Hindlimb muscle (tissue), 1 donor: ENCODE results near the gene PHLDB2. TPM values are rescaled to one million over a fixed set of nuclear protein-coding genes. Genes with fewer than 3 reads are reported as not detected.

Experiments used
- DNase-seq: peaks from one replicate; pipeline ENCODE4 v3.0.0-alpha.2; 2013
- polyA plus RNA-seq: library from polyadenylated mRNA; unstranded; fragments of 120-200 nt; gene quantifications from one replicate; pipeline ENCODE4 v1.2.1, GENCODE V29; 2013; ENCODE audit not compliant: insufficient read length

Gene PHLDB2
- polyA plus RNA-seq, 1 donor: 50.5 TPM

DNA sequence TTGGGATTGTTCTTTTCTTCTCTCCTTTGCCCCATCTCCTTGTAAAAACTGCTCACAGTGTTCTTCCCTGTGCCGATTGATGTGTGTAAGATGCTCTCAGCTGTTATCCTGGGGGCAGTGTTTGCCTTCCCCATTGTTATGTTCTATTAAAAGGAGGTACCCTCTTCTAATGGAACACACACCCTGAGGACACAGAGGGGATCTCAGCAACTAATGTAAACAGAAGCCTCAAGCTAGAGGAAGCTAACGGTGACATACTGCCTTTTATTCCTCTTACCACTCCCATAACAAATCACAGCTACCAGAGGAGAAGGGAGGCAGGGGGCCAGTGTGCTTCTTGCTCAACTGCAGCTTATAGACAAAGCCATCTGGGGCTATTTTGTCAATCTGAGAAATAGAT lies 141.9 kb downstream of the PHLDB2 start:
- no peak for DNase-seq

DNA sequence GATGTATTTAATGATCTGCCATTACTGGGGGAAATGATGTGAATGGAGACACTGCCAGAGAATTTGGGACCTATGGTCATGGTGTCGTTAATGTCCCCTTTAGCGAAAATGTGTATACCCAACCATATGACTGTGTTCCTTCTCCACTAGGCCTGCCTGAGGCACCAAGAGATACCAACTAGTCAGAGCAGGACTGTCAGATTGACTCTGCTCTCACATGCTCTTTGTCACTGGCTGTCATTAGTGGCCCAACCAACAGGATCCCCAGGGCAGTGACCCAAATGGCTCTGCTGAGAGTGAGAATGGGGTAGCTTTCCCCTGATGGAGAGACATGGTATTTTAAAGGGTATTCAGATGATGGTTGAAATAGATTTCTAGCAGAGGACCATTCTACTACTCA lies 142.5 kb downstream of the PHLDB2 start:
- DNase-seq: no peak

DNA sequence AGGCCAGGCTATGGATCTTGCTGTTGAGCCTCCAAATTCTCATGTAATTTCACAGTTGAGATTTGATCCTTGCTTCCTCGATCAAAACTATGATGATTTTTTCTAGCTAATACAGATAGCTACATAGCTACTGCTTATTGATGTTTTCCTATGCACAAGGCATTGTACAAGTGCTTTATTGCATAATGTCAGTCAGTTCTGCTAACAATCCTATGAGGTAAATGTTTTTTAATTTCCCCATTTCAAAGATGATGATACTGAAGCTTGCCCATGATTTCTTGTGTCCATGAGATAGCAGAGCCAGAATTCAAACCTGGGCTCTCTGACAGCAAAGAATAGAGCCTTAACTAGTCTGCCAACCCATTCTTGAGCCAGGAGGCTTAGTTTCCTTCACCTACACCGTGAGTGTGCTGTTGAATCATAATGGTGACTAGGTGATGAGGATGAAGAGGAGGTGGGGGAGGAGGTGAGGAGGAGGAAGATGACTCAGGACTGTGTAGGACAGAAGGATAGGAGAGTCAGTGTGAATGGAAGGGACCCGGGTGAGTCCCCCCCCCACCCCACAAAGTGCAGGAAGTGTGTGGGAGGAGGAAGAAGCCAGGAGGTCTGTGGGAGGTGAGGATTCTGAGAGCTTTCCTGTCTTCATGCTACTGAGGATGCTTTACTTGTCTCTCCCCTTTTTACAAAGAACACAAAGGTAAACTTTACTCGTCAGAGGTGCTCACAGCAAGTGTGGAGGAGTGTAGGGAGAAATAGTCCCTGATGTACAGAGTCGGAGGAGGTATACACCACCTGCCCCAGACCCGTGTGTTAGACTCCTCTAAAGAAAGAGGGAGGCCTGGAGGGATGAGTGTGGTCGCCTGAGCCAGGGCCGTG lies 143.3 kb downstream of the PHLDB2 start:
- no peak for DNase-seq

DNA sequence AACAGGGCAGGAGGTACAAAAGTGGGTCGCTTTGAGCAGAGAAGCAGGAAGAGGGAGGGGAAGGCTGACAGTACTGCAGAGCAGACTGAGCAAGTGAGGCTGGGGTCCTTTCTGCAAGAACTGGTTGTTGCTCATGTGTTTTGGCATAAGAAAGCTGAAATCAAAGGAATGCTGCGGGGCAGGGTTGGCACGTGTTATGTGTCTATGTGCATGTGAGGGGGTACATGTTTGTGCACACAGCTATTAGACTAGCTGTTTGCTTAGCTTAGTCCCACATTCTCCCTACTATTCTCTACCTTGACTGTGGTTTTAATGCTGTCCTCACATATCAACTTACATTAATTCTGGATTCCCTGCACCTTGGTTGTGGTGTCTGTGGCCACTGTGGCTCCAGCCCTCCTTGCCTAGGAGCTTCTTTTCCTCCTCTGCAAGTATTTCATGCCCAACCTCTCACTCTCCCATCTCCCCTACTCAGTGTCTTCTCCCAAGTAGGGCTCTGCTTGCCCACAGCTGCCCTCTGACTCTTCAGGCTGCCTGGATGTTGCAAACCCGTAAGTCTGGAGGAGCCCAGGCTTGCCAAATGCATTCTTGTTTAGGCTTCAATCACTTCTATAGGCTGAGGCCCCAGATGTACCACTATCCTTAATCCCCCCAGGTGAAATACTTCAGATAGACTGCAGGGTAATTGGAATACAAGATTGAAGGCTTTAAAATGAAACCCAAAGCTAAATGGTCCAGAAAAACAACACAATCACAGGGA lies 144.4 kb downstream of the PHLDB2 start:
- no peak for DNase-seq

DNA sequence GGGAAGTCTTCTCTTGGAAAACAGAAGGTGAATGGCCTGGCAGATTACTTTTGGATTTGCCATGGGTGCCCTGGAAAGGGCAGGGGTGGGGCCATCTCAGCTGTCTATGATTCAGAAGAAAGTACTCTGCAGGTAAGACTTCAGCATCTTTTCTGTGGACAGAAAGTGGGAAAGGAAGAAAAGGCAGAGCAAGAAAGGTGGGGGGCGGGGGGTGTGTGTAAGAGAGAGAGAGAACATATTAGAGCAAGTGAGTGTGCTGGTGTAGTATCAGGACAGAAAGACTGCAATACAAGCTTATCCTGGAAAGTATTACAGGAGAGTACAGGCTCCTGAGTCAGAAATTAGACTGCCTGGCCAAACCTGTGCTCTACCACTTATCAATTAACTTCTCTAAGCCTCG lies 145.1 kb downstream of the PHLDB2 start:
- no peak for DNase-seq

DNA sequence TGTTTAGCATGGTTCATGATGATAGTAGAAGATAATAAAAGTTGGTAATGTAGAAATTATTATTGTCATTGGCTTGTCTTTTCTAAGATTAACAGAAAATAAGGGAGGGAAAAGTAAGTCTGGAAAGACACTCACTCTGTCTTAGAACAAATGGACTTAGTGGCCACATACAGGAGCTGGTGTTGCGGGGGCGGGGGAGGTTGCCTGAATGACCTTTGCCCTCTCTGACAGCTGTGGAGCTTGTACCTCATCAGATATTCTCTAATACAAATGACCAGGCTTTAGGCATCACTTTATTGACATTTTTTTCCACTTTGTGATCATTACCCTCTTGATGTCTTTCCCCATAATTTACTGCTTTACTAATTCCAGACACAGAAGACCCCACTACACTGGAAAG lies 145.6 kb downstream of the PHLDB2 start:
- DNase-seq: no peak

DNA sequence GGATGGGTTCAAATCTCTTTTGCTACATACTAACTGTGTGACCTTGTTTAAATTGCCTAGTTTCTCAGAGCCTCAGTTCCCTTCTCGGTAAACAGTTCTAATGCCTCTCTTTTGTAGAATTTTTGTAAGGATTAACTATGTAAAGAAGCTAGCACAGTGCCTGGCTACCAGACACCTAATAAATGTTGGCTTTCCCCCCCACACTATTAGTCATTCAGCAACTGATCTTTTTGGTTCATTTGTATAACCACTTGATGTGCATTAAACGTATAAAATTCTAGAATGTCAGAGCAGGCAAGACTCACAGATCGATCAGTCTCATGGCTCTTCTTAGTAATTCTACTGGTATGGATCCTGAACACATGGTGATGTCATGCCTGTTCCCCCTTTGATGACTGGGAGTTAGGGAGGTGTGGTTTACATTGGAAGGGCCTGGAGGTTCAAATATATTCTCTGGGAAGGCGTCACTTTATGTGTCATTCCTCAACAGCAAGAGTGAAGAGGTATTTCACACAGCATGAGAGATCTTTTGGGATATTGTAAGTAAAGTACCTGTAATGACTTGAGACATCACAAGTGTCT lies 146.1 kb downstream of the PHLDB2 start:
- no peak for DNase-seq

DNA sequence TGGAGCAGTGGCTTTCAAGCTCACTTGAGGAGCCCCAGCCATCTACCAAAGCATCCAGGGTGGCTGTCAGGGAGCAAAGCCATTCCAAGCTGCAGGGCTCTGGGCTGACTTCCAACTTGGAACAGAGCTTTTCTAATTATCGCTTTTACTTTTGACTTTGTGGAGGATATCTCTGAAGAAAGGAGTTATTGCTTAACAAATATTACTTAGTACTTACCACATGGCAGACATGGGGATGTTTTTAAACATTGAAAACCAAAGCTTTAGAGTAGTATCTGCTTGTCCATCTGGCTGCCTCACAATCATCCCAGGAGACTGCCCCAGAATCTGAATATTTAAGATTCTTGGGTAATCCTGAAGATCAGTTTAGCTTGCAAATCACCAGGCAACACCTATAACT lies 148.6 kb downstream of the PHLDB2 start:
- DNase-seq: no peak

DNA sequence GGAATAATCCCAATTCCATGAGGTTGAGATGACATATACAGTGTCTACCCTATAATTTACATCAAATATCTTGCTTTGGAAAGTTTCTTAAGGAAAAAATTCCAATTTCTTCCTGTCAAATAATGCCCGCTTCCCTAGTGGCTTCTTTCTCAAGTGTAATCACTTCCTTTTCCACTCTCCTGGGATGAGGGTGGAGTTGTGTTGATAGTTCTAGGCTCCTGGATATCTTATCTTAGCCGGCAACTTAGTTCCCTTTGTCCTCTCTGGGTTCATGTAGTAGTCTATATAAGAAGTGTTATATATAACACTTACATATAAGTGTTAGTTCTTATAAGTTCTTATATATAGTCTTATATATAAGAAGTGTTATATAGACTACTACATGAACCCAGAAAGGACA lies 150.6 kb downstream of the PHLDB2 start:
- no peak for DNase-seq

DNA sequence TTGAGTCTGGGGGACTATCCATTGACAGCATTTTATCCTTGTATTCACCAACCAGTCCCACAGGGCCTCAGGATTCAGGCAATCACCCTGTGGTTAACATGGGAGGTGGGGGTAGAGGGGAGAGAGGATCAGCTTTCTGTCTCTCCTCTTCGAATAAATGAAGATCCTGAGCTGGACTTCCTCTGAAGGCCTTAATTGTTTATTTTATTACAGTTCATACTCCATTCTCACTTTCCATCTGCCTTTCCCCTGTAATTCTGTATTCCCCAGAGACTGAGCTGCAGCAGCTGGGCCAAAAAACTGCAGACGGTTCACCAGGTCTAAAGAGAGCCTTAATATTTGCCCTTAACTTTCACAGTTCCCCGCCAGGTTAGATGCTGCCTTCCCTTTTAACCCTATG lies 151.6 kb downstream of the PHLDB2 start:
- no peak for DNase-seq

DNA sequence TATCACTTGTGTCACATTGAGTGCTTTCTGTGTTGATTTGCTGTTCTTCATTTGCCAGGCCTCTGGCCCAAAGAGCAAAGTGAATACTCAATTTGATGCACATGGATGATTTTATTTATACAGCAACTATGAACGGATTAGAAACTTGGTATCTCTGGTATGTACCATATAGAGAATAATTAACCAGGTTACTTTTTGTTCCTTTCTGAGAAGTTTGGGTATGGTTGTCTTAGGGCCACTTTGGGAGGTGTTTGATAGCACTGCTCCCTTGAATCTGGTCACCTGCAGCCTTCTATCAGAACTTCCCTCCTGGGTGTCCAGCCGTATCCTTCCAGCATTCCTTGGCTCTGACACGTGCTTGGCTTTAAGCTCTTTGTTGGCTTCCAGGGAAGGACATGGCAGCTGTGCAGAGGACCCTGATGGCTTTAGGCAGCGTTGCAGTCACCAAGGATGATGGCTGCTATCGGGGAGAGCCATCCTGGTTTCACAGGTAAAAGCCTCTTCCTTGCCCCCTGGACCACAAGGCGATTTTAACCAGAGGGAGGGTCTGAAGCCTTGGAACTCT lies 152.4 kb downstream of the PHLDB2 start:
- no peak for DNase-seq

DNA sequence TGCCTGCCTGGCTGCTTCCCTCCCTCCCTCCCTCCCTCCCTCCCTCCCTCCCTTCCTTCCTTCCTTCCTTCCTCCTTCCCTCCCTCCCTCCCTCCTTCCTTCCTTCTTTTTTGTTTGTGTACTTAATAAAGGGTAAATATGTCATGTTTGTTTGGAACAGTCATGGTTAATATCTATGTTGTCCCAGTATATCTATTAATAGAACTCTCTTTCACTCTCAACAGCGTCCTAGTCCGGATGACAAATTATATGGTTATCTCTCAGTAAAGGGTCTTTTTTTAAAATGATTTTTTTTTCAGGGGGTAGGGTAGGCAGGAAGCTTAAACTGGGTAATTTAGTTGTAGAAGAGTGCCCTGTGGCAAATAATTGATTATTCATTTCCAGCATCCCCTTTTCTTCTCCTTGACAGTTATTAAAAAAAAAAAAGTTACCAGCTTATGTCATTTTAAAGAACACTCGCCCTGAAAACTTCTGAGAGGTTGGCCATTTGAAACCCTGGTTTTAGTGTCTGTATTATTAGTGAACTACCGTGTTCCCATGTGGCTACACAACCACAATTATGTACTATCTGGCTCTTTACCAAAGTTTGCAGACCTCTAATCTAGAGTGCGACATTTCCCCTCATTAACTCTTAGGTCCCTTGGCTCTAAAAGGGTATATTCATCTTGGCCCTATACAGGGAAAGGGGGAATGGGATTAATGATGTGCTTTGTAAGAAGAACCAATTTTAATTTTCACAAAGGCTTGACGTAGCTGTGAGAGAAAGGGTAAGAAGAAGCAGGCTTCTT lies 153.3 kb downstream of the PHLDB2 start:
- DNase-seq: no peak

DNA sequence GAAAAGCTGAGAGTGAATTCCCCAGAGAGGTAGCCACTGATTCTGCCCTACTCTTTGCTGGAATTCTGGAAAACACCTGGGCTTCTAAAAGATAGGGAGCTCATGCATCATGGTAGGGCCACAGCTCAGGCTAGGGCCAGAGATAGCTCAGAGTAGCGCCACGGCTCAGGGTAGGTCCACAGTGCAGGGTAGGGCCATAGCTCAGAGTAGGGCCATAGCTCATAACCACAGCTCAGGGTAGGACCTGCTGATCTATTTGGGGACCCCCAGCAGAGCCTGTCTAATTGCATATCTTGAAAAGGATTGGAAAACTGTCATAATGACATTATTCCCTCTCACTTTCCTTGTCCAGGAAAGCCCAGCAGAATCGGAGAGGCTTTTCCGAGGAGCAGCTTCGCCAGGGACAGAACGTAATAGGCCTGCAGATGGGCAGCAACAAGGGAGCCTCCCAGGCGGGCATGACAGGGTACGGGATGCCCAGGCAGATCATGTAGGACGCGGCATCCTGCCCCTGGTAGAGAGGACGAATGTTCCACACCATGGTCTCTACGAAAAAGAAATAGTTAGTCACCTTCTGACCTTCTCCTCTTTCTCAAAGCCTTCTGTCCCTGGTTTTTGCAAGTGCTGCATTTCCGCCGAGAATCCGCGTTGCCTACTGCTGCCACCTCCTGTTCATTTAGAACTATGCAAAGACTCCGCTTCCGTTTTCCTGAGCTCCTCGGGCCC lies 154.2 kb downstream of the PHLDB2 start:
- peak; percentile 59 for DNase-seq

DNA sequence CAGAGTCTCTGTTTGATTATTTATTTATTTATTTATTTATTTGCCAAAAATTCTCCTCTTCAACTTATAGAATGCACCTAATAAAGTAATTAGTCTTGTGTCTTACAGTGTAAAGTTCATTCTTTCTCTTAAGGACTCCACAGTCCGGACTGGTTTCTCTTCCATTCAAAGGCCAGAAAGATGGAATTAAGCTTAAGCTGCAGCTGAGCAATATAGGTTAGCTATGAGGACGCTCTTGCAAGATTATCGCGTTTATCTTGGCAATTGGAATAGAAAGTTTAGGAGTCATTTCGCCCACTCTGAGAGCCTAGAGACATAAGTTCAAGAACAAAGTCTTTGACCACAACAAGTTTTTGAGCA lies 154.7 kb downstream of the PHLDB2 start:
- DNase-seq: no peak

DNA sequence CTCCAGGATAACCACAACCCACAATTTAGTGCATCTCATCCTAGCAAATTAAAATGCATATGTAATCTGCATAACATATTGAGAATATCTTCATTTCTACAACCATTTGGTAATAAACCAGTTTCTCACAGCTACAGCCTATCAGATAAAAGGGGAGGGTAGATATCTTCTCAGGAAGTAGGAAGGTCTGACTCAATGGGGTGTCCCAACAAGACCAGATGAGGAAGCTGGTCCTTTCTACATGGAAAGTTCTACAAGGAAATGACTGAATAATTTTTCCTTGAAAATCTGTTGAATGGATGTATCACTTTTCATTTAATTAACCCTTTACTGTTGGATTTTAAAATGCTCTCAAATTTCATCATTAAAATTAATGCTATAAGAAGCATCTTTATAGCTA lies 158.0 kb downstream of the PHLDB2 start:
- DNase-seq: no peak

DNA sequence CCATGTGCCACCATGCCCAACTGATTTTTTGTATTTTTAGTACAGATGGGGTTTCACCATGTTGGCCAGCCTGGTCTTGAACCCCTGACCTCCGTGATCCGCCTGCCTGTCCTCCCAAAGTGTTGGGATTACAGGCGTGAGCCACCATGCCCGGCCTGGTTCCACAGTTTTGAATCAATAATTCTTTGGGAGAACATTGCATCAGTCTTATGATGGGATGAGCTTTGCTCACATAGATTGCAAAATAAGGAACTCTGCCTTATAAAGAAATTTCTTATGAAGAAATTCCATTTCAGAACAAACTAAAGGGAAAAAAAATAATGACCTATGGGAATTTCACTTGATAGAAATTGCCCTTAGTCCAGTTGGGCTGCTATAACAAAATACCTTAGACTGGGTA lies 159.6 kb downstream of the PHLDB2 start:
- DNase-seq: no peak

DNA sequence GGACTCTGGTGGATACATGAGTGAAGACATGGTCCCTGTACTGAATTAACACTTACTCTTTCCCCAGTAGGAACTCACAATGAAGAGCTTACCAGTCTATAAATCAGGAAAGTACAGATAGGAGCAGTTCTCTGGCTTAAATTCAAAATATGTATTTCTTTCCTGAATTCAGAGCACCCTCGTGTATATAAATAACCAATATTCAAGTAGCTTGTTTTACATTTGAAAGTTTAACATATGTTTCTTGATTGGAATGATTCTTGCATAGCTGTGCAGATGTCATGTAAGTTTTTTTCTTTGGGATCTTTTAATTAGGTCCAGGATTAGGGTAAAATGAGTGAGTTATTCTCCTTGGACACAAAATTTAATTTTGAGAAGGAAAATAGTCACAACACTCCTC lies 160.7 kb downstream of the PHLDB2 start:
- no peak for DNase-seq

DNA sequence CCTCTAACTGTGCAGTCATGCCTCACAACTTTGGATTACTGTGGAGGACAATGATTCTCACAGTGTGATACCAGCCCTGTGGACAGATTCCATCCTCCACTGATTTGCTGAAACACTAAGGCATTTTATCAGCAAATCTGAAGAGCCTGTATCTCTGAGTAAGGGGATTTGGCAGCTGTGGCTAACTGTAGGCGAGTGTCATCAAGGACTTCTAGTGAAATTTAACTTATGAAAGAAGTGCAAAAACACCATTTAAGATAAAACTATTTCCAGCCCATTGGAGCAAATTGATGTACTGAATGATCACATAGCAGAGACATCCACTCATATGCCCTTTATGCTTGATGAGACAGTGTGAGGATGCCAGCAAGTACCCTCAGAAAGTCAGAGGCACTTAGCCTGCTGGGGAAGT lies 161.6 kb downstream of the PHLDB2 start:
- DNase-seq: no peak
